Kidney (tissue), 14 donors: ENCODE measurements around the gene SEMA3E. TPM values are rescaled to one million over a fixed set of nuclear protein-coding genes. Genes with fewer than 3 reads are reported as not detected.
"Not testable (repeated sequence)": the region's sequence is repeated elsewhere in the genome, so short reads cannot be mapped to it uniquely, and the experiment has no call there.

Experiments
- DNase-seq, 5 donors: peaks; one replicate each; pipeline ENCODE4 v3.0.0-alpha.2; 2013 to 2020
- FAIRE-seq: peaks from 2 replicates; lab custom pipeline; 2012; peaks lifted over from hg19 to GRCh38; lab: Jason Lieb, UNC
- H3K27ac ChIP-seq, 2 donors: one replicate each; pipeline ENCODE4 v1.7.0; 2013; ENCODE audit warnings: low read depth in 2 of 2, low read length in 2 of 2, inconsistent platforms in 1 of 2
- H3K27me3 ChIP-seq: one replicate; pipeline ENCODE4 v1.7.1; 2013; ENCODE audit warnings: low read length, inconsistent platforms; ENCODE audit not compliant: control insufficient read depth, insufficient read depth
- H3K36me3 ChIP-seq, 3 donors: one replicate each; pipeline versions ENCODE4 v1.7.0 to v1.7.1; 2013; ENCODE audit warnings: low read length in 3 of 3, control low read depth in 1 of 3, inconsistent platforms in 1 of 3; ENCODE audit not compliant: insufficient read depth in 3 of 3, control insufficient read depth in 2 of 3
- H3K4me1 ChIP-seq, 3 donors: one replicate each; pipeline versions ENCODE4 v1.7.0 to v1.7.1; 2013; ENCODE audit warnings: low read length in 3 of 3, inconsistent platforms in 1 of 3, low read depth in 1 of 3; ENCODE audit not compliant: control insufficient read depth in 2 of 3, insufficient read depth in 2 of 3
- H3K4me3 ChIP-seq, 3 donors: one replicate each; pipeline versions ENCODE4 v1.7.0 to v1.8.1; 2013; ENCODE audit warnings: low read length in 3 of 3, control low read depth in 1 of 3, inconsistent platforms in 1 of 3
- H3K9ac ChIP-seq, 3 donors: one replicate each; pipeline versions ENCODE4 v1.7.0 to v1.7.1; 2013; ENCODE audit warnings: low read length in 3 of 3, control low read depth in 1 of 3, inconsistent platforms in 1 of 3
- H3K9me3 ChIP-seq, 3 donors: one replicate each; pipeline versions ENCODE4 v1.7.0 to v1.7.1; 2013; ENCODE audit warnings: low read length in 3 of 3, control low read depth in 1 of 3, inconsistent platforms in 1 of 3; ENCODE audit not compliant: control insufficient read depth in 2 of 3, insufficient read depth in 1 of 3
- CTCF ChIP-seq: IDR thresholded peaks from 3 replicates; pipeline ENCODE4 v1.5.1; 2012; ENCODE audit warnings: mild to moderate bottlenecking, moderate library complexity, borderline replicate concordance; ENCODE audit not compliant: insufficient read depth; ENCODE audit errors: extremely low read depth
- intact Hi-C: fragments of 100-400 bp; cut with DNase I; formaldehyde crosslinking; loops from one replicate; pipeline ENCODE4 v1.11.1; 2022
- polyA plus RNA-seq: library from polyadenylated mRNA; stranded (reverse); fragments of 350-450 nt; fragmentation: Illumina TruSeq; extraction: RNeasy Lipid Tissue Mini Kit (QIAGEN cat#74804); gene quantifications from one replicate; pipeline ENCODE4 v1.2.3, GENCODE V29; 2014; ENCODE audit warnings: low read depth, low replicate concordance; ENCODE audit not compliant: insufficient read depth
- total RNA-seq: library from RNA; stranded (reverse); fragmentation: NEBNext Ultra II Directional; extraction: Animal tissue kit (Norgen Biotek cat#: 25700); gene quantifications from one replicate; pipeline ENCODE4 v1.2.1, GENCODE V29; 2021
- donor health status: control.
- donor health status: control.
- donor health status: control.
- donor health status: control.
- donor health status: control.
- donor health status: DM: yes; HTN: yes; CAD: no.
- donor health status: Normal renal cell carcinoma (clear cell type).

Gene SEMA3E
- total and polyA plus RNA-seq, 2 donors from 2014 or later, result 0.15 to 1.1 TPM

GRCh38 chr7:83466956-83467355 is 182.0 kb downstream of the SEMA3E start:
- intact Hi-C loops, result no loop called here
- H3K4me3 ChIP-seq, result no peak overlapping the region
- H3K36me3 ChIP-seq, result no peaks in the 10 kb centered on the region
- FAIRE-seq (no peak), DNase-seq (no peak)
- TF ChIP-seq CTCF, result no peak
- H3K9ac ChIP-seq, result no peak overlapping the region
- no peaks in the 10 kb centered on the region for H3K9me3 ChIP-seq
- H3K27ac ChIP-seq, result no peak overlapping the region
- no peaks in the 10 kb centered on the region for H3K27me3 ChIP-seq
- H3K4me1 ChIP-seq, result no peaks in the 10 kb centered on the region

GRCh38 chr7:83466187-83466923 is 182.6 kb downstream of the SEMA3E start:
- H3K27ac ChIP-seq, result no peak overlapping the region
- no peaks in the 10 kb centered on the region for H3K4me1 ChIP-seq
- H3K27me3 ChIP-seq, result no peaks in the 10 kb centered on the region
- H3K9me3 ChIP-seq, result no peaks in the 10 kb centered on the region
- no peak overlapping the region for H3K9ac ChIP-seq
- FAIRE-seq (no peak), DNase-seq (no peak)
- no peak for TF ChIP-seq CTCF
- intact Hi-C loops, result no loop called here
- no peaks in the 10 kb centered on the region for H3K36me3 ChIP-seq
- H3K4me3 ChIP-seq, result no peak overlapping the region

GRCh38 chr7:83465643-83466042 is 183.3 kb downstream of the SEMA3E start:
- intact Hi-C loops, result no loop called here
- Histone ChIP-seq H3K9ac (no peak overlapping the region), H3K4me3 (no peak overlapping the region), H3K4me1 (no peaks in the 10 kb centered on the region), H3K36me3 (no peaks in the 10 kb centered on the region), H3K27ac (no peak overlapping the region), H3K27me3 (no peaks in the 10 kb centered on the region), H3K9me3 (no peaks in the 10 kb centered on the region)
- DNase-seq (no peak), FAIRE-seq (no peak)
- no peak for TF ChIP-seq CTCF

- DNase-seq, H3K9ac ChIP-seq, intact Hi-C loops, H3K27ac ChIP-seq, H3K36me3 ChIP-seq, H3K9me3 ChIP-seq, H3K4me1 ChIP-seq, H3K4me3 ChIP-seq, H3K27me3 ChIP-seq, FAIRE-seq: not testable (repeated sequence)
Measured at GRCh38 chr7:83461820-83462219, 187.1 kb downstream of the SEMA3E start.

- H3K27ac ChIP-seq, H3K4me1 ChIP-seq, H3K9ac ChIP-seq, H3K9me3 ChIP-seq, intact Hi-C loops, H3K4me3 ChIP-seq, DNase-seq, H3K36me3 ChIP-seq, H3K27me3 ChIP-seq, FAIRE-seq: not testable (repeated sequence)
Measured at GRCh38 chr7:83459930-83460653, 188.8 kb downstream of the SEMA3E start.
